Testis (tissue), 3 donors: ENCODE data around the gene C16orf92. TPM values are rescaled to one million over a fixed set of nuclear protein-coding genes. Genes with fewer than 3 reads are reported as not detected.

Experiments used
- DNase-seq: peaks from one replicate; pipeline ENCODE4 v3.0.0-alpha.2; 2019
- H3K27ac ChIP-seq, 2 donors: fragments of 200-600 bp; sonication (generic); one replicate each; pipeline ENCODE4 v1.5.1; 2019
- H3K27me3 ChIP-seq: fragments of 200-600 bp; sonication (generic); one replicate; pipeline ENCODE4 v1.5.1; 2019
- H3K36me3 ChIP-seq: fragments of 200-600 bp; sonication (generic); one replicate; pipeline ENCODE4 v1.5.1; 2017; ENCODE audit warnings: low read depth; ENCODE audit errors: missing control alignments
- H3K4me1 ChIP-seq: fragments of 200-600 bp; sonication (generic); one replicate; pipeline ENCODE4 v1.5.1; 2019
- H3K4me3 ChIP-seq, 2 donors: fragments of 200-600 bp; sonication (generic); one replicate each; pipeline ENCODE4 v1.5.1; 2017 to 2019
- H3K9me3 ChIP-seq: fragments of 200-600 bp; sonication (generic); one replicate; pipeline ENCODE4 v1.5.1; 2017
- POLR2A ChIP-seq: fragments of 450-650 bp; IDR thresholded peaks from one replicate; pipeline ENCODE4 v1.6.1; 2017; ENCODE audit warnings: antibody characterized with exemption, mild to moderate bottlenecking, moderate library complexity
- WGBS, 2 donors: methylation state at CpG; one replicate each; pipeline ENCODE4 v1.1.5; 2018; 5-methylcytosine and 5-hydroxymethylcytosine counted together
- intact Hi-C: fragments of 100-400 bp; cut with DNase I; formaldehyde crosslinking; loops from one replicate; pipeline ENCODE4 v1.15.1; 2023; ENCODE audit warnings: low total_unique reads
- polyA plus RNA-seq: library from polyadenylated mRNA; stranded (reverse); fragments of 350-450 nt; fragmentation: Illumina TruSeq; extraction: RNeasy Lipid Tissue Mini Kit (QIAGEN cat#74804); gene quantifications from one replicate; pipeline ENCODE4 v1.2.3, GENCODE V29; 2014; ENCODE audit warnings: low read depth, low replicate concordance; ENCODE audit not compliant: insufficient read depth
- total RNA-seq, 2 donors: library from RNA; depleted of rRNA; stranded (reverse); fragments of >200 nt; gene quantifications; one replicate each; pipeline ENCODE4 v1.2.3, GENCODE V29; 2016
- TF ChIP-seq, protein P1 (sequence below), 3 experiments: fragments of 450-650 bp in 2 of 3; fragments of 200-600 bp in 1 of 3; sonication (generic) in 1 of 3; IDR thresholded peaks; one replicate each; pipeline ENCODE4 v1.5.1; 2016 to 2019; ENCODE audit warnings: antibody characterized with exemption in 3 of 3, mild to moderate bottlenecking in 2 of 3, moderate library complexity in 1 of 3

Gene C16orf92
- total and polyA plus RNA-seq, 3 donors from 2014 or later: 12.4 to 91.3 (median 20.3) TPM

GRCh38 chr16:30030841-30031413 is 7.9 kb downstream of the C16orf92 start, which contains the start of gene TLCD3B:
TLCD3B (minus strand) TSS chr16:30031271; CDS start chr16:30030527, 744 bp downstream.
- H3K36me3 ChIP-seq: no peaks in the 10 kb centered on the region
- no peak for TF ChIP-seq POLR2A
- TF ChIP-seq, protein P1, sequence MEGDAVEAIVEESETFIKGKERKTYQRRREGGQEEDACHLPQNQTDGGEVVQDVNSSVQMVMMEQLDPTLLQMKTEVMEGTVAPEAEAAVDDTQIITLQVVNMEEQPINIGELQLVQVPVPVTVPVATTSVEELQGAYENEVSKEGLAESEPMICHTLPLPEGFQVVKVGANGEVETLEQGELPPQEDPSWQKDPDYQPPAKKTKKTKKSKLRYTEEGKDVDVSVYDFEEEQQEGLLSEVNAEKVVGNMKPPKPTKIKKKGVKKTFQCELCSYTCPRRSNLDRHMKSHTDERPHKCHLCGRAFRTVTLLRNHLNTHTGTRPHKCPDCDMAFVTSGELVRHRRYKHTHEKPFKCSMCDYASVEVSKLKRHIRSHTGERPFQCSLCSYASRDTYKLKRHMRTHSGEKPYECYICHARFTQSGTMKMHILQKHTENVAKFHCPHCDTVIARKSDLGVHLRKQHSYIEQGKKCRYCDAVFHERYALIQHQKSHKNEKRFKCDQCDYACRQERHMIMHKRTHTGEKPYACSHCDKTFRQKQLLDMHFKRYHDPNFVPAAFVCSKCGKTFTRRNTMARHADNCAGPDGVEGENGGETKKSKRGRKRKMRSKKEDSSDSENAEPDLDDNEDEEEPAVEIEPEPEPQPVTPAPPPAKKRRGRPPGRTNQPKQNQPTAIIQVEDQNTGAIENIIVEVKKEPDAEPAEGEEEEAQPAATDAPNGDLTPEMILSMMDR (IDR thresholded peaks at IDR 0.05): no peak
- H3K27me3 ChIP-seq: no peaks in the 10 kb centered on the region
- peaks cover 9% of the 10 kb centered on the region for H3K4me1 ChIP-seq
- 15 to 23% methylated on average over 13 to 27 of the region's 27 CpGs for WGBS, 2 donors
- no peak within 1 kb of the TSS for H3K4me3 ChIP-seq
- no peak within 1 kb of the TSS for H3K27ac ChIP-seq
- H3K9me3 ChIP-seq: no peaks in the 10 kb centered on the region
- intact Hi-C loops: no loop called here
- DNase-seq: no peak

- TF ChIP-seq POLR2A: no peak
- TF ChIP-seq, protein P1 (IDR thresholded peaks at IDR 0.05): no peak
- no peaks in the 10 kb centered on the region for H3K9me3 ChIP-seq
- no peak overlapping the region for H3K4me3 ChIP-seq
- WGBS, 2 donors: 35 to 37% methylated on average over 11 of the region's 11 CpGs
- no peaks in the 10 kb centered on the region for H3K27me3 ChIP-seq
- H3K27ac ChIP-seq: no peak overlapping the region
- no peak for DNase-seq
- no peaks in the 10 kb centered on the region for H3K36me3 ChIP-seq
- peaks cover 9% of the 10 kb centered on the region for H3K4me1 ChIP-seq
- intact Hi-C loops: no loop called here
Measured at GRCh38 chr16:30031477-30031918, 8.5 kb downstream of the C16orf92 start.

- 29% methylated on average over 12 of the region's 12 CpGs for WGBS, 2 donors
- no peak for TF ChIP-seq POLR2A
- TF ChIP-seq, protein P1 (IDR thresholded peaks at IDR 0.05): peak; percentile 27 to 85 (median 70)
- intact Hi-C loops: no loop called here
- no peaks in the 10 kb centered on the region for H3K36me3 ChIP-seq
- H3K4me1 ChIP-seq: peaks cover 9% of the 10 kb centered on the region
- H3K27me3 ChIP-seq: no peaks in the 10 kb centered on the region
- no peak overlapping the region for H3K4me3 ChIP-seq
- no peaks in the 10 kb centered on the region for H3K9me3 ChIP-seq
- DNase-seq: peak; percentile 76
- no peak overlapping the region for H3K27ac ChIP-seq
Measured at GRCh38 chr16:30032083-30032819, 9.3 kb downstream of the C16orf92 start.

DNA sequence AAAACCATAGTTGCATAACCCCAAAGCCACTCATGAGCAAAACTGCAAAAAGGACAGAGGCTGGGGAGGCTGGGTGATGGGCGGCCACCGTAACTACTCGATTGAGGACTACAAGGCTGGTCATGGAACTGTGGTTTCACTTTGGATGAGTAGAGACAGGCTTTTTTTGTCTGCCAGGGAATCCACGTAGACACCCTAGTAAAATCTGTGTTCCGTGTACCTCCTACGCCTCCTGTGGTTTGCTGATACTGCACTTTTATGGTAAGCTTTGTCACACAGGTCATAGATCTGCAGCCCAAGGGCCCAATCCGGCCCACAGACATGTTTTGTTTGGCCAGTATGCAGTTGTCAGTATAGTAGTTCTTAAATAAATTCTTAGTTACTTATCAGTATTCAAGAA is 10.3 kb downstream of the C16orf92 start:
- intact Hi-C loops: no loop called here
- DNase-seq: no peak
- no peaks in the 10 kb centered on the region for H3K9me3 ChIP-seq
- H3K4me1 ChIP-seq: peaks cover 9% of the 10 kb centered on the region
- 73 to 77% methylated on average over 7 of the region's 7 CpGs for WGBS, 2 donors
- TF ChIP-seq, protein P1 (IDR thresholded peaks at IDR 0.05): no peak
- TF ChIP-seq POLR2A: no peak
- no peaks in the 10 kb centered on the region for H3K27me3 ChIP-seq
- H3K27ac ChIP-seq: no peak overlapping the region
- H3K36me3 ChIP-seq: no peaks in the 10 kb centered on the region
- H3K4me3 ChIP-seq: no peak overlapping the region
